BJ (cell line): ENCODE data around the gene CNN2. TPM values are rescaled to one million over a fixed set of nuclear protein-coding genes. Genes with fewer than 3 reads are reported as not detected.

Experiments used
- CTCF ChIA-PET: fragments of 350-600 bp; formaldehyde crosslinking; extraction: SDS; loops from one replicate; lab custom pipeline; 2021; ENCODE audit warnings: antibody characterized with exemption, inconsistent platforms; lab: Yijun Ruan, JAX
- POLR2A ChIA-PET: fragments of 300-600 bp; sonication (Branson Sonifier 250); formaldehyde crosslinking; extraction: SDS; loops from one replicate; lab custom pipeline; 2021; ENCODE audit warnings: antibody characterized with exemption; lab: Charles Lee
- DNase-seq: peaks from one replicate; pipeline ENCODE4 v3.0.0-alpha.2; 2011; ENCODE audit warnings: low read depth
- H3K27me3 ChIP-seq: 2 replicates; pipeline ENCODE4 v1.6.0; 2011; ENCODE audit warnings: low read length; ENCODE audit not compliant: control insufficient read depth, insufficient read depth
- H3K36me3 ChIP-seq: 2 replicates; pipeline ENCODE4 v1.5.1; 2011; ENCODE audit warnings: low read length; ENCODE audit not compliant: control insufficient read depth, insufficient read depth
- H3K4me3 ChIP-seq: 2 replicates; pipeline ENCODE4 v1.5.1; 2011; ENCODE audit warnings: low read depth, mild to moderate bottlenecking, control low read depth, low read length
- CTCF ChIP-seq: IDR thresholded peaks from 2 replicates; pipeline ENCODE4 v1.5.1; 2011; ENCODE audit warnings: low read depth, mild to moderate bottlenecking, control low read depth, inconsistent platforms, low read length, moderate library complexity; ENCODE audit not compliant: insufficient read depth
- polyA plus RNA-seq: library from polyadenylated mRNA; depleted of rRNA; stranded (reverse); fragments of >200 nt; gene quantifications from 2 replicates; pipeline ENCODE4 v1.2.3, GENCODE V29; 2011

CNN2 gene
- polyA plus RNA-seq, 1 experiment, result 529 TPM

GRCh38 chr19:1051791-1052190 lies 25.4 kb downstream of the CNN2 start:
- no peak for DNase-seq
- Histone ChIP-seq H3K36me3 (no peaks in the 10 kb centered on the region), H3K27me3 (no peaks in the 10 kb centered on the region), H3K4me3 (no peak overlapping the region)
- TF ChIP-seq CTCF, result no peak
- CTCF ChIA-PET, result no interaction called here
- POLR2A ChIA-PET, result interaction anchor here (0.7 kb wide), 1 partner anchor 374 kb away, joined by 3 read pairs; no protein-coding TSS in a partner anchor

GRCh38 chr19:1052349-1052975 lies 26.1 kb downstream of the CNN2 start:
- POLR2A ChIA-PET, result interaction anchor here (0.5 kb wide), 1 partner anchor 42 kb away, joined by 3 read pairs; no protein-coding TSS in a partner anchor
- TF ChIP-seq CTCF, result no peak
- H3K27me3 ChIP-seq, result no peaks in the 10 kb centered on the region
- no peak for DNase-seq
- no peak overlapping the region for H3K4me3 ChIP-seq
- H3K36me3 ChIP-seq, result no peaks in the 10 kb centered on the region
- CTCF ChIA-PET, result no interaction called here

- CTCF ChIA-PET, result interaction anchor here (1.1 to 1.2 kb wide), 2 partner anchors 10 to 12 kb away, joined by 3 to 4 read pairs; no protein-coding TSS in a partner anchor
- TF ChIP-seq CTCF, result no peak
- Histone ChIP-seq H3K36me3 (no peaks in the 10 kb centered on the region), H3K4me3 (no peak overlapping the region), H3K27me3 (no peaks in the 10 kb centered on the region)
- POLR2A ChIA-PET, result interaction anchor here (0.5 kb wide), 1 partner anchor 41 kb away, joined by 3 read pairs; no protein-coding TSS in a partner anchor
- no peak for DNase-seq
Measured at GRCh38 chr19:1053176-1054101, 27.0 kb downstream of the CNN2 start.

- no peak for TF ChIP-seq CTCF
- CTCF ChIA-PET, result interaction anchor here (1.1 to 1.2 kb wide), 2 partner anchors 11 kb away, joined by 3 to 4 read pairs; no protein-coding TSS in a partner anchor
- POLR2A ChIA-PET, result no interaction called here
- Histone ChIP-seq H3K36me3 (no peaks in the 10 kb centered on the region), H3K27me3 (no peaks in the 10 kb centered on the region), H3K4me3 (no peak overlapping the region)
- no peak for DNase-seq
Measured at GRCh38 chr19:1054102-1055027, 28.0 kb downstream of the CNN2 start.
